Measurements from ENCODE around the gene FGD4.

Gene FGD4

GRCh38 chr12:32467959-32468863 is 68.9 kb downstream of the FGD4 start:
- Histone ChIP-seq H3K4me3 (ENCODE audit: low read length in 2 of 2) (no peak overlapping the region), H3K27ac (ENCODE audit: low read depth in 2 of 2, low read length in 2 of 2) (no peak overlapping the region), H3K36me3 (ENCODE audit: control insufficient read depth in 2 of 2, insufficient read depth in 2 of 2, low read length in 2 of 2) (peaks cover 0 to 10% of the 10 kb centered on the region in 2 donors), H3K9ac (ENCODE audit: low read depth in 1 of 2, low read length in 2 of 2) (no peak overlapping the region), H3K27me3 (ENCODE audit: control insufficient read depth in 2 of 2, insufficient read depth in 2 of 2, low read length in 2 of 2) (no peaks in the 10 kb centered on the region), H3K4me1 (ENCODE audit: control insufficient read depth in 2 of 2, insufficient read depth in 2 of 2, low read length in 2 of 2) (peaks cover 0 to 6% of the 10 kb centered on the region in 2 donors), H3K9me3 (ENCODE audit: control insufficient read depth in 2 of 2, low read length in 2 of 2) (no peaks in the 10 kb centered on the region)

GRCh38 chr12:32470936-32471470 is 71.6 kb downstream of the FGD4 start:
- H3K27me3 ChIP-seq (ENCODE audit: control insufficient read depth in 2 of 2, insufficient read depth in 2 of 2, low read length in 2 of 2) = no peaks in the 10 kb centered on the region
- no peak overlapping the region for H3K4me3 ChIP-seq (ENCODE audit: low read length in 2 of 2)
- H3K9ac ChIP-seq (ENCODE audit: low read depth in 1 of 2, low read length in 2 of 2) = no peak overlapping the region
- no peaks in the 10 kb centered on the region for H3K9me3 ChIP-seq (ENCODE audit: control insufficient read depth in 2 of 2, low read length in 2 of 2)
- H3K36me3 ChIP-seq (ENCODE audit: control insufficient read depth in 2 of 2, insufficient read depth in 2 of 2, low read length in 2 of 2) = peaks cover 2 to 6% of the 10 kb centered on the region in 2 donors
- H3K4me1 ChIP-seq (ENCODE audit: control insufficient read depth in 2 of 2, insufficient read depth in 2 of 2, low read length in 2 of 2) = peaks cover 0 to 6% of the 10 kb centered on the region in 2 donors
- H3K27ac ChIP-seq (ENCODE audit: low read depth in 2 of 2, low read length in 2 of 2) = no peak overlapping the region

GRCh38 chr12:32471591-32472001 is 72.2 kb downstream of the FGD4 start:
- Histone ChIP-seq H3K36me3 (ENCODE audit: control insufficient read depth in 2 of 2, insufficient read depth in 2 of 2, low read length in 2 of 2) (peaks cover 2 to 6% of the 10 kb centered on the region in 2 donors), H3K4me1 (ENCODE audit: control insufficient read depth in 2 of 2, insufficient read depth in 2 of 2, low read length in 2 of 2) (peaks cover 0 to 6% of the 10 kb centered on the region in 2 donors), H3K4me3 (ENCODE audit: low read length in 2 of 2) (no peak overlapping the region), H3K27me3 (ENCODE audit: control insufficient read depth in 2 of 2, insufficient read depth in 2 of 2, low read length in 2 of 2) (no peaks in the 10 kb centered on the region), H3K9ac (ENCODE audit: low read depth in 1 of 2, low read length in 2 of 2) (no peak overlapping the region), H3K9me3 (ENCODE audit: control insufficient read depth in 2 of 2, low read length in 2 of 2) (no peaks in the 10 kb centered on the region), H3K27ac (ENCODE audit: low read depth in 2 of 2, low read length in 2 of 2) (no peak overlapping the region)

- no peak overlapping the region for H3K4me3 ChIP-seq (ENCODE audit: low read length in 2 of 2)
- no peak overlapping the region for H3K9ac ChIP-seq (ENCODE audit: low read depth in 1 of 2, low read length in 2 of 2)
- H3K36me3 ChIP-seq (ENCODE audit: control insufficient read depth in 2 of 2, insufficient read depth in 2 of 2, low read length in 2 of 2) = peaks cover 2 to 4% of the 10 kb centered on the region in 2 donors
- H3K9me3 ChIP-seq (ENCODE audit: control insufficient read depth in 2 of 2, low read length in 2 of 2) = no peaks in the 10 kb centered on the region
- no peak overlapping the region for H3K27ac ChIP-seq (ENCODE audit: low read depth in 2 of 2, low read length in 2 of 2)
- no peaks in the 10 kb centered on the region for H3K27me3 ChIP-seq (ENCODE audit: control insufficient read depth in 2 of 2, insufficient read depth in 2 of 2, low read length in 2 of 2)
- H3K4me1 ChIP-seq (ENCODE audit: control insufficient read depth in 2 of 2, insufficient read depth in 2 of 2, low read length in 2 of 2) = peaks cover 0 to 9% of the 10 kb centered on the region in 2 donors
Measured at GRCh38 chr12:32475724-32476123, 76.4 kb downstream of the FGD4 start.

- Histone ChIP-seq H3K4me1 (ENCODE audit: control insufficient read depth in 2 of 2, insufficient read depth in 2 of 2, low read length in 2 of 2) (peaks cover 0 to 9% of the 10 kb centered on the region in 2 donors), H3K27me3 (ENCODE audit: control insufficient read depth in 2 of 2, insufficient read depth in 2 of 2, low read length in 2 of 2) (no peaks in the 10 kb centered on the region), H3K36me3 (ENCODE audit: control insufficient read depth in 2 of 2, insufficient read depth in 2 of 2, low read length in 2 of 2) (peaks cover 2 to 4% of the 10 kb centered on the region in 2 donors), H3K4me3 (ENCODE audit: low read length in 2 of 2) (no peak overlapping the region), H3K9me3 (ENCODE audit: control insufficient read depth in 2 of 2, low read length in 2 of 2) (no peaks in the 10 kb centered on the region), H3K27ac (ENCODE audit: low read depth in 2 of 2, low read length in 2 of 2) (no peak overlapping the region), H3K9ac (ENCODE audit: low read depth in 1 of 2, low read length in 2 of 2) (no peak overlapping the region)
Measured at GRCh38 chr12:32476446-32476845, 77.1 kb downstream of the FGD4 start.

- Histone ChIP-seq H3K9me3 (ENCODE audit: control insufficient read depth in 2 of 2, low read length in 2 of 2) (no peaks in the 10 kb centered on the region), H3K27me3 (ENCODE audit: control insufficient read depth in 2 of 2, insufficient read depth in 2 of 2, low read length in 2 of 2) (no peaks in the 10 kb centered on the region), H3K27ac (ENCODE audit: low read depth in 2 of 2, low read length in 2 of 2) (no peak overlapping the region), H3K9ac (ENCODE audit: low read depth in 1 of 2, low read length in 2 of 2) (no peak overlapping the region), H3K4me3 (ENCODE audit: low read length in 2 of 2) (no peak overlapping the region), H3K36me3 (ENCODE audit: control insufficient read depth in 2 of 2, insufficient read depth in 2 of 2, low read length in 2 of 2) (peaks cover 0 to 2% of the 10 kb centered on the region in 2 donors), H3K4me1 (ENCODE audit: control insufficient read depth in 2 of 2, insufficient read depth in 2 of 2, low read length in 2 of 2) (peaks cover 0 to 9% of the 10 kb centered on the region in 2 donors)
Measured at GRCh38 chr12:32477714-32478113, 78.4 kb downstream of the FGD4 start.

GRCh38 chr12:32478166-32478565 is 78.8 kb downstream of the FGD4 start:
- H3K4me1 ChIP-seq (ENCODE audit: control insufficient read depth in 2 of 2, insufficient read depth in 2 of 2, low read length in 2 of 2) = peaks cover 0 to 10% of the 10 kb centered on the region in 2 donors
- H3K9ac ChIP-seq (ENCODE audit: low read depth in 1 of 2, low read length in 2 of 2) = no peak overlapping the region
- no peak overlapping the region for H3K27ac ChIP-seq (ENCODE audit: low read depth in 2 of 2, low read length in 2 of 2)
- no peaks in the 10 kb centered on the region for H3K9me3 ChIP-seq (ENCODE audit: control insufficient read depth in 2 of 2, low read length in 2 of 2)
- no peaks in the 10 kb centered on the region for H3K27me3 ChIP-seq (ENCODE audit: control insufficient read depth in 2 of 2, insufficient read depth in 2 of 2, low read length in 2 of 2)
- H3K4me3 ChIP-seq (ENCODE audit: low read length in 2 of 2) = no peak overlapping the region
- H3K36me3 ChIP-seq (ENCODE audit: control insufficient read depth in 2 of 2, insufficient read depth in 2 of 2, low read length in 2 of 2) = peaks cover 0 to 2% of the 10 kb centered on the region in 2 donors

- H3K27ac ChIP-seq (ENCODE audit: low read depth in 2 of 2, low read length in 2 of 2) = peak overlapping the region in 1 of 2 donors; percentile 49
Measured at GRCh38 chr12:32478858-32479725, 79.7 kb downstream of the FGD4 start.

GRCh38 chr12:32482226-32482625 is 82.9 kb downstream of the FGD4 start:
- peaks cover 0 to 14% of the 10 kb centered on the region in 2 donors for H3K4me1 ChIP-seq (ENCODE audit: control insufficient read depth in 2 of 2, insufficient read depth in 2 of 2, low read length in 2 of 2)
- H3K27ac ChIP-seq (ENCODE audit: low read depth in 2 of 2, low read length in 2 of 2) = peak overlapping the region in 1 of 2 donors; percentile 20

More at GRCh38 chr12:32478858-32479725, 79.7 kb downstream of the FGD4 start:
- Histone ChIP-seq H3K27me3 (ENCODE audit: control insufficient read depth in 2 of 2, insufficient read depth in 2 of 2, low read length in 2 of 2) (no peaks in the 10 kb centered on the region), H3K36me3 (ENCODE audit: control insufficient read depth in 2 of 2, insufficient read depth in 2 of 2, low read length in 2 of 2) (peaks cover 0 to 2% of the 10 kb centered on the region in 2 donors), H3K4me3 (ENCODE audit: low read length in 2 of 2) (peak overlapping the region in 1 of 2 donors; percentile 23), H3K9ac (ENCODE audit: low read depth in 1 of 2, low read length in 2 of 2) (peak overlapping the region in 1 of 2 donors; percentile 14), H3K9me3 (ENCODE audit: control insufficient read depth in 2 of 2, low read length in 2 of 2) (no peaks in the 10 kb centered on the region), H3K4me1 (ENCODE audit: control insufficient read depth in 2 of 2, insufficient read depth in 2 of 2, low read length in 2 of 2) (peaks cover 0 to 14% of the 10 kb centered on the region in 2 donors)

More at GRCh38 chr12:32482226-32482625, 82.9 kb downstream of the FGD4 start:
- H3K9ac ChIP-seq (ENCODE audit: low read depth in 1 of 2, low read length in 2 of 2) = no peak overlapping the region
- peak overlapping the region in 1 of 2 donors; percentile 23 for H3K4me3 ChIP-seq (ENCODE audit: low read length in 2 of 2)
- no peaks in the 10 kb centered on the region for H3K36me3 ChIP-seq (ENCODE audit: control insufficient read depth in 2 of 2, insufficient read depth in 2 of 2, low read length in 2 of 2)
- H3K9me3 ChIP-seq (ENCODE audit: control insufficient read depth in 2 of 2, low read length in 2 of 2) = no peaks in the 10 kb centered on the region
- no peaks in the 10 kb centered on the region for H3K27me3 ChIP-seq (ENCODE audit: control insufficient read depth in 2 of 2, insufficient read depth in 2 of 2, low read length in 2 of 2)
